Measurements from ENCODE around the gene HNRNPAB. TPM values are rescaled to one million over a fixed set of nuclear protein-coding genes. Genes with fewer than 3 reads are reported as not detected.

Gene HNRNPAB
- total RNA-seq, 1 donor from 2014 or later = 281 TPM

DNA sequence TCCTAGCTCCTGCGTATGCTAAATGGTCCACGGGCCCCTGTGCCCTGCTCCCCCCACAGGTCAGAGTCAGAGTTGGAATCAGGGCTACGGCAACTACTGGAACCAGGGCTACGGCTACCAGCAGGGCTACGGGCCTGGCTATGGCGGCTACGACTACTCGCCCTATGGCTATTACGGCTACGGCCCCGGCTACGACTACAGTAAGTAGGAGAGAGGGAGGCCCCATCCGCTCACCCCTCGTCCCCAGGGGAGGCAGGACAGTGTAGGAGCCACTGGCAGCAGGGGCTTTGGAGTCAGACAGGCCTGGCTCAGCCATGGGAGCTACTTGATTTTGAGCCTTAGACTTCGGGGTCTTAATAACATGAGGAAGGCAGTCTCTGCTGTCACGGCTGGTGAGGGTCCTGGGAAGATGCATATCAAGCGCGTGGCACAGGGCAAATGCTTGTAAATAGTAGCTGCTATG, 5.8 kb downstream of the HNRNPAB start:
- no peaks in the 10 kb centered on the region for H3K36me3 Mint-ChIP-seq (ENCODE audit: unreplicated experiment)
- TF ChIP-seq, protein P1, sequence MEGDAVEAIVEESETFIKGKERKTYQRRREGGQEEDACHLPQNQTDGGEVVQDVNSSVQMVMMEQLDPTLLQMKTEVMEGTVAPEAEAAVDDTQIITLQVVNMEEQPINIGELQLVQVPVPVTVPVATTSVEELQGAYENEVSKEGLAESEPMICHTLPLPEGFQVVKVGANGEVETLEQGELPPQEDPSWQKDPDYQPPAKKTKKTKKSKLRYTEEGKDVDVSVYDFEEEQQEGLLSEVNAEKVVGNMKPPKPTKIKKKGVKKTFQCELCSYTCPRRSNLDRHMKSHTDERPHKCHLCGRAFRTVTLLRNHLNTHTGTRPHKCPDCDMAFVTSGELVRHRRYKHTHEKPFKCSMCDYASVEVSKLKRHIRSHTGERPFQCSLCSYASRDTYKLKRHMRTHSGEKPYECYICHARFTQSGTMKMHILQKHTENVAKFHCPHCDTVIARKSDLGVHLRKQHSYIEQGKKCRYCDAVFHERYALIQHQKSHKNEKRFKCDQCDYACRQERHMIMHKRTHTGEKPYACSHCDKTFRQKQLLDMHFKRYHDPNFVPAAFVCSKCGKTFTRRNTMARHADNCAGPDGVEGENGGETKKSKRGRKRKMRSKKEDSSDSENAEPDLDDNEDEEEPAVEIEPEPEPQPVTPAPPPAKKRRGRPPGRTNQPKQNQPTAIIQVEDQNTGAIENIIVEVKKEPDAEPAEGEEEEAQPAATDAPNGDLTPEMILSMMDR (IDR thresholded peaks at IDR 0.05; ENCODE audit: partially characterized antibody, unreplicated experiment) = no peak
- peaks cover 14% of the 10 kb centered on the region for H3K4me1 Mint-ChIP-seq (ENCODE audit: low read depth, unreplicated experiment)
- peak overlapping the region; percentile 38 for H3K27ac Mint-ChIP-seq (ENCODE audit: unreplicated experiment)
- peaks cover 7% of the 10 kb centered on the region for H3K27me3 Mint-ChIP-seq (ENCODE audit: unreplicated experiment)
- DNase-seq = no peak
- peaks cover 16% of the 10 kb centered on the region for H3K9me3 Mint-ChIP-seq (ENCODE audit: unreplicated experiment)
- no peak overlapping the region for H3K4me3 Mint-ChIP-seq (ENCODE audit: unreplicated experiment)

DNA sequence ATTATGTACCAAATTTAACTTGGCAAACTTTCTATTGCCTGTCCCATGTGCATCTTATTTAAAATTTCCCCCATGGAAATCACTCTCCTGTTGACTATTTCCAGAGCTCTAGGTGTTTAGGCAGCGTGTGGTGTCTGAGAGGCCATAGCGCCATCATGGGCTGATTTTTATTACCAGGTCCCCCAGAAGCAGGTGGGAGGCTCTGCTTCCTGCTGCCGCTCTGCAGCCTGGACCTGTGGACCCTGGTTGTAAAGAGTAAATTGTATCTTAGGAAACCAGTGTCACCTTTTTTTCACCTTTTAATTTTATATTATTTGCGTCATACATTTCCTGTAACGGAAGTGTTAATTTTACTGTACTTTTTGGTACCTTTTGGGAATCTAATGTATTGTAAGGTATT, 6.4 kb downstream of the HNRNPAB start:
- Mint-ChIP-seq H3K4me3 (ENCODE audit: unreplicated experiment) (no peak overlapping the region), H3K27me3 (ENCODE audit: unreplicated experiment) (peaks cover 7% of the 10 kb centered on the region), H3K9me3 (ENCODE audit: unreplicated experiment) (peaks cover 15% of the 10 kb centered on the region), H3K4me1 (ENCODE audit: low read depth, unreplicated experiment) (peaks cover 13% of the 10 kb centered on the region), H3K36me3 (ENCODE audit: unreplicated experiment) (no peaks in the 10 kb centered on the region), H3K27ac (ENCODE audit: unreplicated experiment) (no peak overlapping the region)
- DNase-seq = no peak
- TF ChIP-seq, protein P1 (IDR thresholded peaks at IDR 0.05; ENCODE audit: partially characterized antibody, unreplicated experiment) = no peak

DNA sequence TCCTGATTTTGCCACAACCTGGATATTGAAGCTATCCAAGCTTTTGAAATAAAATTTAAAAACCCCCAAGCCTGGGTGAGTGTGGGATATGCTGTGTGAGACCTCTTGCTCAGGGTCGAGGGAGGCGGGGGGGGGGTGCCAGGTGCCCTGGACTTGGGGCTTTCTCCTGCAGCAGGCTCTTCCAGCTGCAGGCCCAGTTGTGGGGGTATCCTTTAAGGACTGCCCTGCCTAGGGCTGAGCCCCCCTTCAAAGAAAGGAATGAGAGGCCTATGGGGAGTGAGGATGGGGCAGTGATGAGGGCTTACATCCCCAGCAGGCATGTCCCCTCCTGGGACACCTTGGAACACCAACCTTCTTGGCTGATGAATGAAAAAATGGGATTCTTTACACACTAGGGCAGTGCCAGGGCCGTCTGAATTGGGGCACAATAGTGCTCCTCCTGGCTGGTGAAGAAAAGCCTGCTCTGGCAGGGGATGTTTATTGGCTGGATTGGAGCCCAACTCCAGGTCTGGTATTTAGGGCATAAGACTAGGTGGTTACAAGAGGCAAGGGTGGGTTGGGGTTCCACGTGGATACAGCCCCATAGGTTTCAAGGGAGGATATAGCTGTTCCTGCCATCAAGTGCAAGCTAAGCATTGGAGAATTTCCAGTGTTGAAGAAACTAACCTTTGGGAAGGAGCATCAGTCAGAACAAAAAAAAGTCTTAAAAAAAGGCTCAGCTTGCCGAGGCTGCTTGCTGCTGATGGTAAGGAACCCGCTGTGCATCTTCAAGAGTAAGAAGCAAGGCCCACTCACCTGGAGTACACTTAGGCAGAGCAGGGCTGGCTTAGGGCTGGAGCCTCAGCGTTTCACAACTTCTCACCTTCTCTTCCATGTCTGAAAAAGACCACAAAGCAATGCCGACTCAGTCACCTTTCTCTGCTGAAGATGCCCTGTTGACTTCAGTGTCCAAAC, 7.0 kb downstream of the HNRNPAB start:
- peaks cover 10% of the 10 kb centered on the region for H3K9me3 Mint-ChIP-seq (ENCODE audit: unreplicated experiment)
- TF ChIP-seq, protein P1 (IDR thresholded peaks at IDR 0.05; ENCODE audit: partially characterized antibody, unreplicated experiment) = no peak
- no peak for DNase-seq
- peak overlapping the region; percentile 43 for H3K27ac Mint-ChIP-seq (ENCODE audit: unreplicated experiment)
- H3K27me3 Mint-ChIP-seq (ENCODE audit: unreplicated experiment) = peaks cover 7% of the 10 kb centered on the region
- H3K4me1 Mint-ChIP-seq (ENCODE audit: low read depth, unreplicated experiment) = peaks cover 6% of the 10 kb centered on the region
- H3K4me3 Mint-ChIP-seq (ENCODE audit: unreplicated experiment) = no peak overlapping the region
- H3K36me3 Mint-ChIP-seq (ENCODE audit: unreplicated experiment) = no peaks in the 10 kb centered on the region

DNA sequence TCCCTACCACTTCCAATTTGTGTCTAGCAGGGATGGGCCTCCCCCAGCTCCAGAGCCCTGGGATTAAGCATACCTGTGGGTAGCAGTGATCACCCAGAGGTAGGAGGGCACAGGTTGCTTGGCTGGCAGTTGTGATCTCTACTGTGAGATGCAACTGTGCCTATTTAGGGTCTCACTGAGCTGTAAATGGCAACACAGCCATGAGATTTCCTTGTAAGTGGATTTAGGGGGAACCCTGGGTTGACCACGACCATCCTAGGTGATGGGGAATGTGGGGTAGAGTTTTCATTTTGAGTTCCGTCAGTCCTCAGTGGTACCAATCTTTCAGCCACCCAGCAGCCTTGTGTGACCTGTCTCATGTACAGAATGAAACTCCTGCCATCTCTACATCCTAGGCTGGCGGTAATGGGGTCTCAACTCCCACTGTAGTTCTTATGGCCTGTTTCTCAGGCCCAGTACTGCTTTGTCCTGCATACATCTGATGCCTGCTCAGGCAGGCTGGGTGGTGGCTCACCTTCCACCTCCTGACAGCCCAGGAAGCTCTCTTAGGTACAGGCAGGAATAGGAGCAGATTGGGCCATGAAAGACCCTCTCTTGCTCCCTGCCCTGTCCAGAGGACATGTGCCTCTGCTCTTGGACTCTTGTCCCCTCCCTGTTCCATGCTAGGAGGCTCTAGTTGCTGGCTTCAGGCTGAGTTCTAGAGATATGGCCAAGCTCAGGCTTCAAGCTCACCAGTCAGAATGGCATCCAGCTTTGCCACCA, 8.1 kb downstream of the HNRNPAB start:
- no peaks in the 10 kb centered on the region for H3K36me3 Mint-ChIP-seq (ENCODE audit: unreplicated experiment)

More for the DNA sequence above, 8.1 kb downstream of the HNRNPAB start:
- Mint-ChIP-seq H3K4me1 (ENCODE audit: low read depth, unreplicated experiment) (peaks cover 4% of the 10 kb centered on the region), H3K27ac (ENCODE audit: unreplicated experiment) (no peak overlapping the region), H3K27me3 (ENCODE audit: unreplicated experiment) (peaks cover 7% of the 10 kb centered on the region), H3K9me3 (ENCODE audit: unreplicated experiment) (peaks cover 7% of the 10 kb centered on the region), H3K4me3 (ENCODE audit: unreplicated experiment) (no peak overlapping the region)
- DNase-seq = no peak
- TF ChIP-seq, protein P1 (IDR thresholded peaks at IDR 0.05; ENCODE audit: partially characterized antibody, unreplicated experiment) = no peak

Data from glutamatergic neuron (in vitro differentiated cells).